GM12878 (cell line): ENCODE results near the gene TM4SF4. TPM values are rescaled to one million over a fixed set of nuclear protein-coding genes. Genes with fewer than 3 reads are reported as not detected.

ENCODE experiments used
- ATAC-seq: fragments of 200-7000 bp; cut with Tn5 transposase; 3 replicates; pipeline ENCODE4 v1.9.1; 2020; ENCODE audit warnings: mild to moderate bottlenecking, moderate library complexity
- BruUV-seq: library from RNA; stranded (reverse); fragments of 400-500 nt; replicated peaks from 2 replicates; lab custom pipeline; 2021; lab: Mats Ljungman, UMichigan
- CTCF ChIA-PET: fragments of 300-600 bp; sonication (Branson Sonifier 250); formaldehyde crosslinking; extraction: SDS; loops from one replicate; lab custom pipeline; 2021; ENCODE audit warnings: inconsistent platforms; lab: Yijun Ruan, JAX
- POLR2A ChIA-PET: fragments of 350-600 bp; formaldehyde crosslinking; extraction: SDS; loops from one replicate; lab custom pipeline; 2021; ENCODE audit warnings: inconsistent platforms; lab: Charles Lee
- RAD21 ChIA-PET: fragments of 300-600 bp; sonication (Branson Sonifier 250); formaldehyde crosslinking; loops from one replicate; lab custom pipeline; 2023; ENCODE audit warnings: antibody characterized with exemption; ENCODE audit not compliant: unreplicated experiment; lab: Charles Lee
- SMC1A ChIA-PET: fragments of 300-600 bp; sonication (Branson Sonifier 250); formaldehyde crosslinking; loops from one replicate; lab custom pipeline; 2023; ENCODE audit not compliant: unreplicated experiment, uncharacterized antibody; lab: Charles Lee
- DNase-seq: peaks from one replicate; pipeline ENCODE4 v3.0.0-alpha.2; 2011; ENCODE audit warnings: low read depth, low spot score
- FAIRE-seq: peaks from 3 replicates; lab custom pipeline; 2011; peaks lifted over from hg19 to GRCh38; lab: Jason Lieb, UNC
- H2AFZ ChIP-seq: 2 replicates; pipeline ENCODE4 v1.6.0; 2011; ENCODE audit warnings: low read depth, low read length, control low read depth; ENCODE audit not compliant: control insufficient read depth
- H3K27ac ChIP-seq: 2 replicates; pipeline ENCODE4 v1.5.1; 2011; ENCODE audit warnings: control low read depth; ENCODE audit not compliant: control insufficient read depth, insufficient read depth
- H3K27me3 ChIP-seq, 2 experiments: replicated peaks in 1 of 2; 2 replicates each; pipeline versions ENCODE4 v1.6.0 to v1.6.1; 2011; ENCODE audit warnings: low read length in 1 of 2; ENCODE audit not compliant: control insufficient read depth in 2 of 2, insufficient read depth in 2 of 2
- H3K36me3 ChIP-seq, 2 experiments: 2 replicates each; pipeline ENCODE4 v1.5.1; 2011; ENCODE audit warnings: low read length in 1 of 2; ENCODE audit not compliant: control insufficient read depth in 2 of 2, insufficient read depth in 2 of 2
- H3K4me1 ChIP-seq: 2 replicates; pipeline ENCODE4 v1.6.1; 2011; ENCODE audit warnings: mild to moderate bottlenecking, low read length, moderate library complexity, mixed read lengths; ENCODE audit not compliant: control insufficient read depth, insufficient read depth
- H3K4me2 ChIP-seq: 2 replicates; pipeline ENCODE4 v1.6.0; 2011; ENCODE audit warnings: control low read depth; ENCODE audit not compliant: control insufficient read depth, insufficient read depth
- H3K4me3 ChIP-seq: fragments of 200-600 bp; sonication (generic); 2 replicates; pipeline ENCODE4 v1.5.1; 2016
- H3K79me2 ChIP-seq: 2 replicates; pipeline ENCODE4 v1.6.0; 2011; ENCODE audit warnings: low read length; ENCODE audit not compliant: control insufficient read depth, insufficient read depth
- H3K9ac ChIP-seq: 2 replicates; pipeline ENCODE4 v1.8.0; 2011; ENCODE audit warnings: low read length, control low read depth, mixed read lengths; ENCODE audit not compliant: control insufficient read depth, insufficient read depth
- H3K9me3 ChIP-seq: replicated peaks from 3 replicates; pipeline ENCODE4 v1.5.1; 2011; ENCODE audit warnings: mild to moderate bottlenecking, low read length; ENCODE audit not compliant: control insufficient read depth, insufficient read depth
- H4K20me1 ChIP-seq: 2 replicates; pipeline ENCODE4 v1.6.0; 2011; ENCODE audit not compliant: control insufficient read depth, insufficient read depth
- CHD1 ChIP-seq: IDR thresholded peaks from 2 replicates; pipeline ENCODE4 v1.6.1; 2012; ENCODE audit warnings: low read depth, low read length, improper control_type of control experiment
- NFYA ChIP-seq: IDR thresholded peaks from 2 replicates; pipeline ENCODE4 v1.6.1; 2011; ENCODE audit warnings: low read depth, mild to moderate bottlenecking, low read length, improper control_type of control experiment, borderline replicate concordance
- PKNOX1 ChIP-seq: fragments of 450-650 bp; IDR thresholded peaks from 2 replicates; pipeline ENCODE4 v1.6.1; 2016; ENCODE audit warnings: mild to moderate bottlenecking
- ZBTB40 ChIP-seq: fragments of 450-650 bp; IDR thresholded peaks from 2 replicates; pipeline ENCODE4 v1.6.1; 2016; ENCODE audit warnings: mild to moderate bottlenecking, moderate library complexity, borderline replicate concordance
- WGBS: methylation state at CpG from one replicate; pipeline ENCODE4 v1.1.6; 2016; ENCODE audit warnings: low lambda C conversion rate; ENCODE audit not compliant: insufficient replicate concordance, insufficient coverage; ENCODE audit errors: missing lambda C conversion rate; 5-methylcytosine and 5-hydroxymethylcytosine counted together
- in situ Hi-C: fragments of 300-500 bp; cut with MboI; formaldehyde crosslinking; loops from 9 replicates; pipeline ENCODE4 v1.14.3; 2018; ENCODE audit warnings: mixed read lengths
- intact Hi-C: fragments of 100-400 bp; cut with micrococcal nuclease; formaldehyde crosslinking; loops from one replicate; pipeline ENCODE4 v1.14.2; 2022; ENCODE audit not compliant: unreplicated experiment
- polyA plus RNA-seq, 11 experiments: library from polyadenylated mRNA; depleted of rRNA in 4 of 11; unstranded in 6 of 11; stranded (reverse) in 5 of 11; fragments of >200 nt; fragmentation: Nextera tagmentation in 4 of 11; fragmentation: Illumina TruSeq in 1 of 11; extraction: Ambion mirVana in 4 of 11; extraction: Trizol in 1 of 11; gene quantifications; 1 replicate in 1 of 11; 2 replicates in 10 of 11; pipeline versions ENCODE4 v1.2.1 to v1.2.3, GENCODE V29; 2011 to 2016; ENCODE audit warnings: inconsistent platforms in 2 of 11, missing spikeins in 2 of 11, low read depth in 1 of 11
- total RNA-seq, 4 experiments: library from RNA; depleted of rRNA in 3 of 4; stranded (reverse); fragments of >200 nt in 3 of 4; fragmentation: Illumina TruSeq in 1 of 4; extraction: Trizol in 1 of 4; gene quantifications; 2 replicates each; pipeline versions ENCODE4 v1.2.1 to v1.2.3, GENCODE V29; 2013 to 2021
- TF ChIP-seq, protein P1 (sequence below): fragments of 450-650 bp; formaldehyde crosslinking; IDR thresholded peaks from 2 replicates; pipeline ENCODE4 v1.5.0; 2022; ENCODE audit warnings: mild to moderate bottlenecking, missing genetic modification characterization
- TF ChIP-seq, protein P2 (sequence below): fragments of 450-650 bp; IDR thresholded peaks from 2 replicates; pipeline ENCODE4 v1.6.1; 2017; ENCODE audit warnings: borderline replicate concordance

The TM4SF4 gene
- total and polyA plus RNA-seq, 10 of the 15 experiments (the other 5 are each of a cell fraction or from before 2014, with no cell fraction given), result 0.06 to 1.3 TPM; not detected in 8

DNA sequence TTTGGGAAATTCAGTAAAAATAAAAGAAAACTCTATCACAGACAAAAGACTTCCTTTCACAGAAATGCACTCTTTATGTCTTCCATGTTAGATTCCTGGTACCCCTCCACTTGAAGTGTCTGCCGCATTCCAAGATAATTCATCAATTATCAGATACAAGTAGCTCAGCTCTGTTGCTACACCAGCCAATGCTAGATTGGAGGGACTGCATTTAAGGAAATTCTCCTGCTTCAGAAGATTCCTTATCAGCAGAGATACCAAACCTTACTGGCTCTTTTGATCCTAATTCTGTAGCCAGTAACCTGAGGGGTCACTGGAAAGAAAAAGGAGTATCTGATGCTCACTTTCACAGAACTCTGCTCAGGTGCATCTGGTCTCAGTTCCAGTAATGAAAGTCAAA is 63.9 kb downstream of the TM4SF4 start:
- ChIA-PET POLR2A (interaction anchor here (0.6 kb wide), 1 partner anchor 211 kb away, joined by 4 read pairs; no protein-coding TSS in a partner anchor), CTCF (no interaction called here)
- intact Hi-C loops, result no loop called here
- no peak for FAIRE-seq
- DNase-seq, result no peak
- Histone ChIP-seq H3K9ac (no peak overlapping the region), H3K4me1 (no peaks in the 10 kb centered on the region), H3K27me3 (no peaks in the 10 kb centered on the region)
- no peak for ATAC-seq
- TF ChIP-seq PKNOX1, result no peak
- no peak for TF ChIP-seq ZBTB40
- no peak for TF ChIP-seq NFYA
- TF ChIP-seq, protein P1, sequence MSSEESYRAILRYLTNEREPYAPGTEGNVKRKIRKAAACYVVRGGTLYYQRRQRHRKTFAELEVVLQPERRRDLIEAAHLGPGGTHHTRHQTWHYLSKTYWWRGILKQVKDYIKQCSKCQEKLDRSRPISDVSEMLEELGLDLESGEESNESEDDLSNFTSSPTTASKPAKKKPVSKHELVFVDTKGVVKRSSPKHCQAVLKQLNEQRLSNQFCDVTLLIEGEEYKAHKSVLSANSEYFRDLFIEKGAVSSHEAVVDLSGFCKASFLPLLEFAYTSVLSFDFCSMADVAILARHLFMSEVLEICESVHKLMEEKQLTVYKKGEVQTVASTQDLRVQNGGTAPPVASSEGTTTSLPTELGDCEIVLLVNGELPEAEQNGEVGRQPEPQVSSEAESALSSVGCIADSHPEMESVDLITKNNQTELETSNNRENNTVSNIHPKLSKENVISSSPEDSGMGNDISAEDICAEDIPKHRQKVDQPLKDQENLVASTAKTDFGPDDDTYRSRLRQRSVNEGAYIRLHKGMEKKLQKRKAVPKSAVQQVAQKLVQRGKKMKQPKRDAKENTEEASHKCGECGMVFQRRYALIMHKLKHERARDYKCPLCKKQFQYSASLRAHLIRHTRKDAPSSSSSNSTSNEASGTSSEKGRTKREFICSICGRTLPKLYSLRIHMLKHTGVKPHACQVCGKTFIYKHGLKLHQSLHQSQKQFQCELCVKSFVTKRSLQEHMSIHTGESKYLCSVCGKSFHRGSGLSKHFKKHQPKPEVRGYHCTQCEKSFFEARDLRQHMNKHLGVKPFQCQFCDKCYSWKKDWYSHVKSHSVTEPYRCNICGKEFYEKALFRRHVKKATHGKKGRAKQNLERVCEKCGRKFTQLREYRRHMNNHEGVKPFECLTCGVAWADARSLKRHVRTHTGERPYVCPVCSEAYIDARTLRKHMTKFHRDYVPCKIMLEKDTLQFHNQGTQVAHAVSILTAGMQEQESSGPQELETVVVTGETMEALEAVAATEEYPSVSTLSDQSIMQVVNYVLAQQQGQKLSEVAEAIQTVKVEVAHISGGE (CRISPR knock-in tag), result no peak
- TF ChIP-seq, protein P2, sequence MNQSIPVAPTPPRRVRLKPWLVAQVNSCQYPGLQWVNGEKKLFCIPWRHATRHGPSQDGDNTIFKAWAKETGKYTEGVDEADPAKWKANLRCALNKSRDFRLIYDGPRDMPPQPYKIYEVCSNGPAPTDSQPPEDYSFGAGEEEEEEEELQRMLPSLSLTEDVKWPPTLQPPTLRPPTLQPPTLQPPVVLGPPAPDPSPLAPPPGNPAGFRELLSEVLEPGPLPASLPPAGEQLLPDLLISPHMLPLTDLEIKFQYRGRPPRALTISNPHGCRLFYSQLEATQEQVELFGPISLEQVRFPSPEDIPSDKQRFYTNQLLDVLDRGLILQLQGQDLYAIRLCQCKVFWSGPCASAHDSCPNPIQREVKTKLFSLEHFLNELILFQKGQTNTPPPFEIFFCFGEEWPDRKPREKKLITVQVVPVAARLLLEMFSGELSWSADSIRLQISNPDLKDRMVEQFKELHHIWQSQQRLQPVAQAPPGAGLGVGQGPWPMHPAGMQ, result no peak
- TF ChIP-seq CHD1, result no peak
- TF ChIP-seq, all 136 proteins: peak for 0
- Histone ChIP-seq H4K20me1 (no peaks in the 10 kb centered on the region), H3K27ac (no peak overlapping the region), H3K4me2 (no peak overlapping the region), H3K4me3 (no peak overlapping the region), H3K36me3 (no peaks in the 10 kb centered on the region), H3K79me2 (no peaks in the 10 kb centered on the region), H3K9me3 (no peaks in the 10 kb centered on the region), H2AFZ (no peak overlapping the region)
- WGBS, result 100% methylated on average over 1 of the region's 1 CpG
- no TSS peak for BruUV-seq
- in situ Hi-C loops, result no loop called here
- RAD21 ChIA-PET, result no interaction called here
- SMC1A ChIA-PET, result interaction anchor here (1.6 kb wide), 1 partner anchor 30 kb away, joined by 5 read pairs; no protein-coding TSS in a partner anchor
